HG02970 (cell line): ENCODE measurements around the gene TAF1L.

Experiments used
- ATAC-seq: cut with Tn5 transposase; IDR thresholded peaks from one replicate; pipeline ENCODE4 v1.9.1; 2021; ENCODE audit warnings: mild to moderate bottlenecking, moderate library complexity, moderate number of reproducible peaks; ENCODE audit not compliant: unreplicated experiment, low FRiP score

Gene TAF1L

GRCh38 chr9:32596096-32596865, 39.2 kb downstream of the TAF1L start:
- ATAC-seq = no peak

- ATAC-seq = no peak
These were observed 44.6 kb downstream of the TAF1L start for GRCh38 chr9:32590898-32591297.

DNA sequence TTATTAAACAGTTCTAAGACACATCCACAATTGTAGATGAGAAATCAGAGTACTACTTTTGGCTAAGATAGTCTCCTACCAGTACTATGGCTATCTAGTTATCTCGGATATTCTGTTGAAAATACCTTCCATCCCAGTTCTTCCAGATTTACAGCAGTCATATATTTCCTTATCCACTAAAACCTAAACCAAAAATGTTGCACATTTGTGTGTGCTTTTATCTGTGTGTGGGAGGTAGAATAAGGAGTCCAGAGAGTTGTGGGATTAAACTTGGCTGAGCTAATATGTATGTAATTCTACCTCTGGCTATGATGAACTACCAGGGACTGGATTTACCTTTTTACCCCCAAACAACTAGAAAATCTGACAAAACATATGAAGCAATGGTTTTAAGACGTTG, 45.0 kb downstream of the TAF1L start:
- ATAC-seq = no peak

- ATAC-seq = no peak
These were observed 46.3 kb downstream of the TAF1L start for GRCh38 chr9:32589083-32589723.

DNA sequence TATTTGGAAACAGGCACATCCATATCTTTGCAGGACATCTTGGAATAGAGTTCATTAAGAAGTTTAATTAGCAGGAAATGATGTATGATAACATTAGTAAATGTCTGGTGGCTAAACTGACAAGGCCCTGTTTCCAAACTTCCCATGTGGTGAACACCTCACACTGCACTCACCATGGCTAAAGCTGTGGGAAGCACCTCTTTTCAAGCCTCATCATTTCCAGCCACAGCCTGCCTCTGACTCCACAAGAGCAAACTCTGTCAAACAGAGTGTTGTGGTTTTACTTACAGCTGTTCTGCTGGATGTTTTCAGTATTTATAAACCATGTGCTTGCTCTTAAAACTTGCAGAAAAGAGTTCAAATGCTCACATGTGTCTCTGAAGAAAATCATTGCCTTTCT, 47.6 kb downstream of the TAF1L start:
- ATAC-seq = no peak

DNA sequence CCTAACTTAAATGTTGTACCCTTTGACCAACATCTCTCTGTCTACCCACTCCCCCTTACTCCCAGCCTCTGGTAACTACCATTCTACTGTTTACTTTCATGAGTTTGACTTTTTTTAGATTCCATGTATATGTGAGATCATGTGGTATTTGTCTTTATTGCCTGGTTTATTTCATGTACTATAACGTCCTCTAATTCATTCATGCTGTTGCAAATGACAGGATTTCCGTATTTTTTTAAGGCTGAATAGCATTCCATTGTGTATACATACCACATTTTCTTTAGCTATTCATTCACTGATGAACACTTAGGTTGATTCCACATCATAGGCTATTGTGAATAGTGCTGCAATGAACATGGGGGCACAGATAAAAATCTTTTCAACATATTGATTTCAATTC, 50.7 kb downstream of the TAF1L start:
- ATAC-seq = no peak

GRCh38 chr9:32581512-32582143, 53.8 kb downstream of the TAF1L start:
- no peak for ATAC-seq

DNA sequence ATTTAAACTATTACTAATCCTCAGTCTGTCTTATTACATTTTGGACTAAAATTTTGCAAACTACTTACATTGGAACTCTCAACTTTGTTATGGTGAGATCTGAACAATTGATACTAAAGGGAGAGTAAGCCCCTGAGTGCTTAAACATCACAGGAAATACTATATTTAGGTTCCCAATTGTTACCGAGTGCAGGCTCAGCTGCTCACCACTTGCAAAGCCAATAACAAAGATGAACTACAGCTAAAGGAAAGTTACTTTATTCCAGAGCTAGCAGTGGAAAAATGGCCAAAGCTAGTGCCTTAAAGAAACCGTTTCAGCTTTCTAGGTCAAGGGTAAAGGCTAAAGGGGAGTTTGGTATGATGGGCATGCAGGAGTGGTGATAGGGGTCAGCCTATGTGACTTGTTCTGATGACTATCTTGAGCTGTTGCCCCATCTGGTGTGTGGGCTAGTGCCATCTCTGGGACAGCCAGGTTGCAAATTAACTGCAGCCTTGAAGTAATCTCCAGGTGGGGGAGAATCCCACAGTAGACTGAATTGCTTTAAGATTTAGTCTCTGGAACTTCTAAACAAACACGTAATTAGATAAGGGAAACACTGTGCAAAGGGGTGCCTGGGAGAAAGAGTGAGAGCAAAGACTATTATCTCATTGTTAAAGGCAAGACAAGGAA, 54.7 kb downstream of the TAF1L start:
- ATAC-seq = no peak

GRCh38 chr9:32579706-32580331, 55.6 kb downstream of the TAF1L start:
- no peak for ATAC-seq
